NCI-H774 (cell line): ENCODE results near the gene POU2AF3.
"Not testable (repeated sequence)": the region's sequence is repeated elsewhere in the genome, so short reads cannot be mapped to it uniquely, and the experiment has no call there.

Experiments
- DNase-seq: peaks from one replicate; lab custom pipeline; 2025; lab: John Stamatoyannopoulos, UW

Gene POU2AF3, protein sequence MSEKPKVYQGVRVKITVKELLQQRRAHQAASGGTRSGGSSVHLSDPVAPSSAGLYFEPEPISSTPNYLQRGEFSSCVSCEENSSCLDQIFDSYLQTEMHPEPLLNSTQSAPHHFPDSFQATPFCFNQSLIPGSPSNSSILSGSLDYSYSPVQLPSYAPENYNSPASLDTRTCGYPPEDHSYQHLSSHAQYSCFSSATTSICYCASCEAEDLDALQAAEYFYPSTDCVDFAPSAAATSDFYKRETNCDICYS

DNA sequence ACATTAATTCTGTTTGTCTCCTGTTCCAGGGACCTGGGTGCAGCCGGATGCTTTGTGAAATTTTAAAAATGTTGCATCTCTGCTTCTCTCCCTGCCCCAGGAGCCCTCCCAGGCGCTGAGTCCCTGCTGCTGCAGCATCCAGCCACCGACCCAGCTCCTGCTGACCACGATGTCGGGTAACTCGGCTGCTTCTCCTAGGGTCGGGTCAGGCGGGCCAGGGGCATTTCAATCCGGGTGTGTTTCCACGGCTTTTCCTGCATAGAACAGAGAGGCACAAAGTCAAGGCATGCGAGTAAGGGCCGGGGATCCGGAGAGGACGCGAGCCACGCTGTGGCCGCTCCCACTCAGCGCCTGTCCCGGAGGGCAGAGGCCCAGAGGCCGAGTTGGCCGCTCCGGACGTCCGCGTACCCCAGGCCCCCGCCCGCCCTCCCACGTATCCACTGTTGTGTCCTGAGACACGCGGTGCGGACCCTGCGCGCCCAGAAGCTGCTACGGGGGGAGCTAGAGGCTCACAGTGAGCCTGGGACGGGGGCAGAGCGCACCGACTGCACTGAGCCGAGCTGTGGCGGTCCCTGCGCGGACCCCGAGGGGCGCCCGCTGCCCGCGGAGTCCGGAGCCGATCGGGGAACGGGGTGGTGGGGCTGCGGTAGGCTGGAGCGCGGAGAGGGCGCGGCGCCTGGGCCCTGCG lies at the start of gene POU2AF3:
TSS of gene POU2AF3 (plus strand) at position 134 of the 688 bp plus-strand sequence. CDS start at position 170, 36 bp downstream.
- no peak for DNase-seq

DNA sequence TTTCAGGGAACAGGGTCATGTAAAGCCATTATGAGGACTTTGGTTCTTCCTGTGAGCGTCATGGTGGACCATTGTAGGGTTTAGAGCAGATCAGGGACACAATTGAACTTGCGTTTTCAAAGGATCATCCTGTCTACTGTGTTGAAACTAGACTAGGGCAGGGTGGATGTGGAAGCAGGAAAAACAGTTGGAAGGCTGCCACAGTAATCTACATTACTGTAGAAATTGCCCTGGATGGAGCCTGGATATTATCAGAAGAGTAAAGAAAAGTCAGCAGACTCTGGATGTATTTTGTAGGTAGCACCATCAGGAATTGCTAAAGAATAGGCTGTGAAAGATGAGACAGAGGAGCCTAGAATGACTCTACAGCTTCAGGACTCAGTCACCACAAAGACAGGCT lies 47.4 kb upstream of the POU2AF3 start:
- no peak for DNase-seq

DNA sequence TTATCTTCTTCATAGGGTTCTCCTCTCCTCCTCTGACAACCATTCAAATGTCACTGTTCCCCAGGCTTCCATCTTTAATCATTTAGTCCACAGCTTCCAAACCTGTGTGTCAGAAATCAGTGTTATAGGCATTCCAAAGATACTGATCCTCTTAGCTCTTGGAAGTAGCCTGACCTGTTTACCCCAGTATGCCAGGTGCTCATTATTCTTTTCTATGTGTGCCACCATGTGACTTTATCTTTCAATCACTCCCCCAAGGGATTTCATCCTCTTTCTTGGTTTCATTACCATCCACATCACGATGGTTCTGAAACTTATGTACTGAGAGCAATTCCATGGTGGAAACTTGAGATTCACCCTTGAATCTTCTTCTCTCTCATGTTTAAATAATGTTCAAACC lies 45.2 kb upstream of the POU2AF3 start:
- DNase-seq, result no peak

DNA sequence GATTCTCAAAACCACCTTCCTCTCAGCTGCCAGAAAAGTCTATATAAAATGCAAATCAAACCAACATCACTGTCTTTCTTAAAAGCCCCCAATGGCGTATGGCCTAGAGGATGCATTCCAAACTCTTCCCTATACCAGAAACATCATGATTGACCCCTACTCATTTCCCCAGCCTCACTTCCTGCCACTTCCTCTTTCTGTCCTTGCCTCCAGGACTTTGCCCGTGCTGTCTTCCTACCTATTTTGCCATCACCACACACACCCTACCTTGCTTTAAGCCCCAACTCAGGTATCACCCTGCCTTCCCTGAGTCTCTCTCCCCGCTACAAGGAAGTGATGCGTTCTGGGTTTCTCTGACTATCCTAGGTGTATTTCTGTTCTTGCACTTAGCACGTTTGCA lies 44.7 kb upstream of the POU2AF3 start:
- no peak for DNase-seq

DNA sequence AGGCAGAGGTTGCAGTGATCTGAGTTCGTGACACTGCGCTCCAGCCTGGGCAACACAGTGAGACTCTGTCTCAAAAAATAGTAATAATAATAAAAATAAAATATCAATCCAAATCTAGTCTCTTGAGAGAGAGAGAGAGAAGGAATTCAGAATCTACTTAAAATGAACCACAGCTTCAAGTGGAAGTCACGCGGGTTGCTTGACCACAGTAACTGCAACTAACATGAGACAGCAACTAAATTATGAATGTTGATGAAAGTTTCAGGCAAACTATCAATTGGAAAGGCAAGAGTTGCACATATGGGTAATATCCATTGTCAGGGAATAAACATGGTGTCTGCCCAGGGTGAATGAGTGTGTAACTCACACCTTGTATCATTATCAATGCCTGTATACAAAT lies 40.3 kb upstream of the POU2AF3 start:
- DNase-seq, result no peak

DNA sequence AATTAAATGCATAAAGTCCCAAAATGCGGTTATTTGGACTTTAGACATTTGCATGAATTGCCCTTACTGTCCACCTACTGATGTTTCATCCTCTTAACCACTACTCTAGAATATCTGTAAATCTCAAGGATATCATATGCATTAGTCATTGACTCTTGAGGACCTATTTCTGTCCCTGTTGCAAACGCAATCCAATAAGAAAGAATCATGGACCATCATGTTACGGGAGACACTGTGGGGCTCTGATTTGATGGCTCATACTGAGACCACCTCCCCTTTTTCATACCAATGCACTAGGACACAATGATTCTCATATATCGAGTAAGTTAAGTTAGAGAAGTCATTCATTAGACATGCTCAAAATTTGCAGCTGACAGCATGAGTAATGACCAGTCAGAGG lies 38.5 kb upstream of the POU2AF3 start:
- DNase-seq, result no peak

DNA sequence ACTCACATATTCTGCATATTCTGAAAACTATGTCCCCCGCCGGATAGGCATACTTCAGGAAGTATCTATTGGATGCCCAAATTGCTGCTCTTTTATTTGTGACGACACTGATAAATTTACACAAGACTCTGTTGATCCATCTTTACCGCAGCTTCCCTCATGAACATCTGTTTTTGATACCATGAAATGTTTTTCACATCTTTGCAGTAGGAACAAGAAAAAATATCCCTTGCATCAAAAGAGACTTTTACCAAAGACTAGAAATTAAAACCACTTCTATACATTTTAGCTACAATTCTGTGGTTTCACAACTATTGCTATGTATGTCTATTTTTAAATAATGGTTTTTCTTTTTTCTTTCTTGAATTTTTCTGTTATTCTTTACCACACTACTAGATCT lies 37.5 kb upstream of the POU2AF3 start:
- DNase-seq, result no peak

DNA sequence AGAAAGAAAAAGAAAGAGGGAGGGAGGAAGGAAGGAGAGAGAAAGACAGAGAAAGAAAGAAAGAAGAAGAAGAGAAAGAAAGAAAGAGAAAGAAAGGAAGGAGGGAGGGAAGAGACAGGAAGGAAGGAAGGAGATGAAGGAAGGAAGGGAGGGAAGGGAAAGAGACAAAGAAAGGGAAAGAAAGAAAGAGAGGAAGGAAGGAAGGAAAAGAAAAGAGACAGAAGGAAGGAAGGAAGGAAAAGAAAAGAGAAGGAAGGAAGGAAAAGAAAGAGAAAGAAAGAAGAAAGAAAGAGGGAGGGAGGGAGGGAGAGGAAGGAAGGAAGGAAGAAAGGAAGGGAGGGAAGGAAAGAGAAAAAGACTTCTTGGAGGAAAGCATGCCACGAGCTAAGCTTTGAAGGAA lies 33.7 kb upstream of the POU2AF3 start:
- DNase-seq, result no peak

DNA sequence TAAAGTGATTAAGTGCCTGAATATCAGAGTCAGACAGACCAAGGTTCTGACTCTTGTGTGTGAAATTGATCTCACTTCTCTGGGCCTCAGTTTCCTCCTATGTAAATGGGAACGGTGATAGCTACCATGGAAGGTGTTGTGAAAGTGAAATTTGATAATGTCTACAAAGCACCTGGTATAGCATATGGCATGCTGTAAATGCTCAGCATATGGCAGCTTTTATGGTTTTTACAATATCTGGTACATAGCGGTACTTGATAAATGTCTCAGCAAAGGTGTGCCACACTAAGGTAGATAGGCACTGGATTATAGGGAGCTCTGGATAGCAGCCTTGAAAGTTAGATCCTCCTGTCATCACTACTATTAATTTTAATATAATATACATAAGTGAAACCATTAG lies 32.9 kb upstream of the POU2AF3 start:
- DNase-seq, result no peak

DNA sequence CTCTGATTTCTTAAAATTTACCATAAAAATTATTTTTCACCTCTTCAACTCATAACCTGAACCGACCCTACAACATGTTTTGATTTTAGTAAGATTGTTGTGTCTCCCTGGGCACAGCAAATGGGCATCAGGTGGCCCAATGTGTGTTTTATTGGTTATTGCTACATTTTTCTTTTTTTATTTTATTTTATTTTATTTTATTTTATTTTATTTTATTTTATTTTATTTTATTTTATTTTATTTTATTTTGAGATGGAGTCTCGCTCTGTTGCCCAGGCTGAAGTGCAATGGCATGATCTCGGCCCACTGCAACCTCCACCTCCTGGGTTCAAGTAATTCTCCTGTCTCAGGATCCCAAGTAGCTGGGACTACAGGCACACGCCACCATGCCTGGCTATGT lies 30.0 kb upstream of the POU2AF3 start:
- not testable (repeated sequence) for DNase-seq

DNA sequence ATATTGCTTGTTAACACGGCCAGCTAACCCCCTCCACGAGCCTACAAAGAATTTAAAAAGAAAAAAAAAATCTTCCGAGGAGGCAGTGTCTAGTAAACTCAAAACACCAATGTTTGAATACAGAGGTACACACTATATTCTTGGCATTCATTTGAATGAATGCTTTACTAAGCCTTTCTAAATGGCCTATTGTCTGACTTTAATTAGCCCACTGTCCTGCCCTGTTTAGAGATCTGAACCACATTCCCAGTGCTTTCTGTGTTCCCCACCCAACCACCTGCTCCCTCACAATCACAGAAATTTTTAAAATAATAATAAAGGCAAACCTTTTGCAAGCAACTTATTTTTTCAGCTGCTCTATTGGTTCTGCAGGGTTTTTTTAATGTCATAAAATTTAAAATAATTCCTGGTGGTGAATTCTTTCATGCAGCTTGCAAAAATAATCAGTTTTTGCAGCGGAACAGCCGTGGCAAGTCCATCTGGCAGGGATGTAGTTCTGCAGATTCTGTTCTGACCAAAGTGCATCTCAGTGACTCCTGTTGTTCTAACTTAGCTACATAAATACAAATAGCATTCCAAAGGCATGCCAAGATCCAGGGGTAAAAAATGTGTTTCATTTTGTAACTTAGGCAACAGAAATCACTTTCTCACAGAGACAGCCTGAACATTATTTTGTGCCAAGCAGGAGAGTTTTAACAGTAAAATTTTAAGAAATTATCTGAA lies 29.0 kb upstream of the POU2AF3 start:
- no peak for DNase-seq

DNA sequence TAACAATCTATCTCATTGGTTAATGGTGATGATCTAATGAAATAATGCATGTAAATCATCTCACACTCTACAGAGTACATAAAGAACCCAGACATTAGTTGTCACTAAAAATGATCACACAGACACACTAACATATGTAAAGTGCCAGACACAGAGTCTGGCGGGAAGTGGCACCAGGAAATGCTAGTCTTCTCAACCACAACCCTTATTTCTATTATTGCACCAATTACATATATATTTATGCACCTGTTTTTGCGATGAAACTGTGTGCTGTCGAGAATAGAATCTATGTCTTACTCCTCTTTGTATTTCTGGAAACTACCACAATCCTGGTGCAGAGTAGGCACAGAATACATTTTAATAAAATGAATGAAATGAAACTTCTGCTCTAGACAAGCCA lies 25.9 kb upstream of the POU2AF3 start:
- no peak for DNase-seq

DNA sequence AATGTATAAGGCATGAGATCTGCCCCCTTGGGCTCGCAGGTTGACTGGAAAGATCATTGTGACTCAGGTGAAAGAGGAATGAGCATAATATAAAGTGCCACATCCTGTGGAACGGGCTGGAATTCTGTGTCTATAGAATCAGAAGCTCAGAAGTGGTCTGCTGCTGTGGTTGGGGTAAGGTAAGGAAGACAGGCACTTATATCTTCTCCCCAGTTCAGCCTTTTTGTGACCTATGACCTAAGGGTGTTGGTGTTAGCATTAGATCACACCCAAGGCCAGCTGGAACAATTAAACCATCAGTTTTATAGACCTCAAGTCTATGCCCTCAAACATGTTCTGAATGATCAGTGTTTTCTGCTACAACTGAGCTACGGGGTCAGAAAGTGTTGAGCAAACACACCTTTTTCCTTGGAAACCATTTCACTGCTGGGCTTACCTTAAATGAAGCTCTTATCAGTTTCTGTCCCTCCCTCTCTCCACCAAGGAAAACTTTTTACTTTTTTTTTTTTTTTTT lies 15.7 kb upstream of the POU2AF3 start:
- DNase-seq, result no peak

DNA sequence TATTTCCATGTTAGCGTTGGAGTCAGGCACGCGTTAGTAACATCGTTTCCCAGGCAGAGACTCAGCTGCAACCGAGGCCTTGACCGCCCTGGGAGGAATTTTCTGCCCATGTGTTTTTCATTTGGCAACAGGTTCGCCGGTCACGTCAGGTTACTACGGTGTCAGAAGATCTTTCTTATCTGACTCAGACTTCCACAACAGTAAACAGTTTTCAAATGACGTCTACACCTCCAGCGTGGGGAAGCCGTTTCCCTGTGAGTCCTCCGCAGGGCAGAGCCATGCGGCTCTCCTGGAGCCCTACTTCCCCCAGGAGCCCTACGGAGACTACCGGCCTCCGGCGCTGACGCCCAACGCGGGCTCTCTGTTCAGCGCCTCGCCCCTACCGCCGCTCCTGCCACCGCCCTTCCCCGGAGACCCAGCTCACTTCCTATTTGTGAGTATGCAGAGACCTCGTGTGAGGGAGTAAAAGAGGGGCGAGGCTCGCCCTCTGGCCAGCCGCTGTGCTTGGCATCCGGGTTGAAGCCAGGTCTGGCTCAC lies 14.3 kb upstream of the POU2AF3 start:
- DNase-seq, result no peak

DNA sequence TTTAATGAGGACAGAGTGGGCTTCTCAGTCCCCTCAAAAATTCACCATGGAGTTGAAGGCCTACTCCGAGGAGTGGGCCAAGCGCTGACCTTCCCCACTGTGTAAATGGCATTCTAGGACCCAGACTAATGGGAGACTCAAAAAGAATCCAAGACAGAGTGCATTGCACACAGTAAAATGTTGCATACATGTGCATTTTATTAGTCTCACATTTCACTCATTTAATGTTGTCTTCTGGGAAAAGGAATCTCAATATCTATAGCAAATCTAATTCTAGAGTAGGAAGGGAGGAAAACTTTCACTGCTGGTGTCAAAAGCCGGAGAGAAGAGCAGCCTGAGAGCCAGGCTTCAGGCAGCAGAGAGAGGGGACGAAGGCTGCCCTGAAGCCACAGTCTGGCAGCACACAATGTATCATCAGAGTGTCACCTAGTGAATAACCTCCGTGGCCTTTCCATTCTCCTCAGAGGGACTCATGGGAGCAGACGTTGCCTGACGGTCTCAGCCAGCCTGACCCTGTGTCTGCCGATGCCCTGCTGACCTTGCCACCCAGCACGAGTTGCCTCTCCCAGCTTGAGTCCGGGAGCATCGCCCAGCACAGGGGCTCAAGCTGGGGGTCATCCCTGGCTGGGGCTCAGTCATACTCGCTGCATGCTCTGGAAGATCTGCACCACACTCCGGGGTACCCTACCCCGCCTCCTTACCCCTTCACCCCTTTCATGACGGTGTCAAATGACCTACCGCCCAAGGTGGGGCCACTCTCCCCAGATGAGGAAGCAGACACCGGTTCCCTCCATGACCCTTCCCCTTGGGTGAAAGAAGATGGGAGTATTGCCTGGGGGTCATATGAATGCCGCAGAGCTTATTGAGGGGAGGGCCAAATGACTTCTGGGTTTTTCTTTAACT lies 12.9 kb upstream of the POU2AF3 start:
- no peak for DNase-seq

DNA sequence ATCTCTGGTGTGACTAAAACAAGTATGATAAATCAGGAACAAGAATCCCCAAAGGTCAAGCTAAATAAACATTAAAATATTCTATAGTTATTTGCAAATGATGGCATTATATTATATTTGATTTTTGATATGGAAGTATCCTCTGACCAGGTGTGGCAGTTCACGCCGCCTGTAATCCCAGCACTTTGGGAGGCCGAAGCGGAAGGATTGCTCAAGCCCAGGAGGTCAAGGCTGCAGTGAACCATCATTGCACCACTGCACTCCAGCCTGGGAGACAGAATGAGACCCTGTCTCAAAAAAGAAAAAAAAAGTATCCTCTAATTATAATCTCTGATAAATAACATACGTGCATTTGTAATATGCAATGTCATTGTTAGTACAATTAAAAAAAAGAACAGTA lies 6.6 kb upstream of the POU2AF3 start:
- DNase-seq, result no peak

DNA sequence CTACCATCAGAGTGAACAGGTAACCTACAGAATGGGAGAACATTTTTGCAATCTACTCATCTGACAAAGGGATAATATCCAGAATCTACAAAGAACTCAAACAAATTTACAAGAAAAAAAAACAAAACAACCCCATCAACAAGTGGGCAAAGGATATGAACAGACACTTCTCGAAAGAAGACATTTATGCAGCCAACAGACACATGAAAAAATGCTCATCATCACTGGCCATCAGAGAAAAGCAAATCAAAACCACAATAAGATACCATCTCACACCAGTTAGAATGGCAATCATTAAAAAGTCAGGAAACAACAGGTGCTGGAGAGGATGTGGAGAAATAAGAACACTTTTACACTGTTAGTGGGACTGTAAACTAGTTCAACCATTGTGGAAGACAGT lies 5.9 kb upstream of the POU2AF3 start:
- DNase-seq, result not testable (repeated sequence)

DNA sequence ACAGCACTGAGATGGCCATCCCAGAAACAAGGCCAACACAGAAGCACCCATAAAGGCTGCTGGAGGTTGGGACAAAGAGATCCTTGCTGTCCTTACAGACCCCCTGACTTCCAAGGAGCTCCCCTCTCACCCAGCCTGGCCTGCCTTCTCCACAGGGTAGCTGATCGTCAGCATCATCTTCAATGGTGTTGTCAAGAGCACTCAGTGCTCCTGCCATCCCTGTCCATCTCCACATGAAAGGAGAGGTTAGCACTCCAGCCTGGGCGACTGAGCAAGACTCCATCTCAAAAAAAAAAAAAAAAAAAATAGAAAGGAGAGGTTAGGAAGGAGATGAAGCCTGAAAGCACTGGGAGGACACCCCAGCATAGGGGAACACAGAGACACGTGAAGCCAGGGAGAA lies 2.1 kb upstream of the POU2AF3 start:
- DNase-seq, result no peak

DNA sequence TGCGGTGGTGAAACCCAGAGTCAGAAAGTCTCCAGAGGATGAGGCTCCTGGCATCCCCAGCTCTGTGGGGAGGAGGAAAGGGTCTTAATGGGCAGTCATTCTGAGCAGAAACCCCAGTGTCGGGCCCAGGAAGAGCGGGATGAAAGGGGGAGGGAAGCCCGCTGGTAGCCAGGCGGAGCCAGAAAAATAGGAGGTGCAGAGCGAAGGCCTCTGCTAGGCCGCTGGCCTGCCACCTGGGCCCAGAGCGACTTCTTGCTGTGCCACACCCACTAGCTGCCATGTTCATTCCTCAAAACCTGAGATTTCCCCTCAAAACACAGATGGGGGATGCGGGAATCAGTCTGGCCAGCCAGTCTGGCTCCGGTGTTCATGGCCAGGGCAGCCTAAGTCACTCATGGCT lies 650 bp upstream of the POU2AF3 start:
- DNase-seq, result no peak

DNA sequence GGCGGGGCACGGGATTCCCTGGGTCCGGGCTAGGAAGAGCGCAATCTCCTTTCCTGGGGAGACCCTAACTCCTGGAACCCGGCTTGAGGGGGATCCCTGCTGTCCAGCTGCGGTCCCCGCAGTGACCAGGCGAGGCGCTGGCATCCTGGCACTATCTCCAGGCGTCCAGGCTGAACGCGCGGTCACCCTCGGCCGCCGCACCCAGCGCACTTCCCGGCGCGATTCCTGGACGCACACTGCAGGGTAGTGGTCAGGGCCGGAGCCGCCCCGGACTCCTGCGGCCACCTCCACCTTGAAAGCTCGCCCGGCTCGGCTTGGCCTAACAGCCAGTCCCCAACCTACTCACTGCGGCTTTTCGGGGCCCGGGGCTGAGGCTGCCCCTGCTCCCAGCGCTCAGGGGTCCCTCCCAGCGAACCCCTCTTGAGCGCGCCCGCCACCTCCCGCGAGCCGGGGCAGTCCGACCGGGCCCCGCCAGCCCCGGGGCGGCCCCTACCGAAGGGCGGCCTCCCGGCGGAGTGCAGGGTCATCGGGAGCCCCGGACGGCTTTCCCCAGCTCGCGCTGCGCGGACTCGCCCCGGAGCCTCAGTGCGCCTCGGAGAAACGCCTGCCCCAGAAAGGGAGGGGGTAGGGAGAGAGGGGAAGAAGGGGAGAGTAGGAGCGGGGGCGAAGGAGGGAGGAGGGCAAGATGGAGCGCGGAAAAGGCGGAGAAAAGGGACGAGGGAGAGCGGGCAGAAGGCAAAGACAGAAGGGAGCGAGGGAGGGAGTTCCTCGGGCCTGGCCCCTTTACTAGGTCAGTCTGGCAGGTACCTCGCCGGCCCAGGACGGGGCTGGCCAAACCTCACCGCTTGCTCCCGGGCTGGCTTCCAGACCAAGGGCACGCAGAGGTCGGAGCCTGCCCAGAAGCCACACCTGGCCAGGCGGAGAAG lies 1.0 kb downstream of the POU2AF3 start:
- peak; percentile 23 for DNase-seq

DNA sequence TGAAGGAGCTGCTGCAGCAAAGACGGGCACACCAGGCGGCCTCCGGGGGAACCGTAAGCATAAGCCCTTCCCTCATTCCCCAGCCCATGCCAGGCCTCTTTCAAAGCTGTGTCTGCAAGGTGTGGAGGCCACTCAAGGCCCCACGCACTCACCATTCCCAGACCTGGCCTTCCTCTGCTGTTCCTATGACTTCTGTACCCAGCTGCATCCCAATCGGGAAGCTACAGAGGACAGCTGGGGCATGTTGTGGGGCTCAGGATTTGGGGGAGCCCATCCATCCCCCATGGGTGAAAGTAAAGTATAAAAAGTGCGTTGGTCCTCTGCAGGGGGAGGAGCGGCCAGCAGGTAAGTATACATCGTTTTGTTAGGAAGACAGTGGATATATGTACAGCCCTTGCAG lies 2.2 kb downstream of the POU2AF3 start:
- DNase-seq, result no peak
